Keratinocyte (primary cell): ENCODE measurements around the gene LMOD1.

Source experiments
- EZH2 ChIP-seq: IDR thresholded peaks from one replicate; pipeline ENCODE4 v1.6.1; 2012; ENCODE audit warnings: inconsistent platforms, mild to moderate bottlenecking, low read length, moderate library complexity
- TF ChIP-seq, protein P1 (sequence below), 3 experiments: IDR thresholded peaks in 1 of 3; conservative IDR thresholded peaks in 1 of 3; optimal IDR thresholded peaks in 1 of 3; 2 replicates in 2 of 3; 3 replicates in 1 of 3; pipeline versions ENCODE3 to v1.5.1; 2011; ENCODE audit warnings: low read length in 3 of 3, mild to moderate bottlenecking in 3 of 3, moderate library complexity in 2 of 3, control low read depth in 1 of 3, inconsistent platforms in 1 of 3; ENCODE audit not compliant: insufficient read depth in 2 of 3; ENCODE audit errors: extremely low read depth in 1 of 3

DNA sequence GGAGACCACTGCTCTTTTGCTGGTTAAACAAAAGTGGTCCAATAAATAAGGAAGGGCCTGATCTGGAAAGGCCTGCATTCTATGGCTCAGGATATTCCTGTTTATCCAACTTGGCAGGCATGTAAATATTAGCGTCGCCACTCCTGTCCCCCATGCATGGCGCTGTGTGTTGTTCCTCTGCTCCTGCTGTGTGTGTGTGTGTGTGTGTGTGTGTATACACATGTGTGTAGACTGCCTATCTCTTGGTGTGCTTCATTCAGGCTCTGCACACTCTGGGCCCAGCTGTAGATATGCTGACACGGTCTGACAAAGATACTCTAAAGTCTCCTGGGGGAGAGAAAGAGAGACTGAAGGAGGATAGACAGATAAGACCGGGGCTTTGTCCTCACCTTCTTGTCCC, 6.8 kb downstream of the LMOD1 start:
- TF ChIP-seq, protein P1, sequence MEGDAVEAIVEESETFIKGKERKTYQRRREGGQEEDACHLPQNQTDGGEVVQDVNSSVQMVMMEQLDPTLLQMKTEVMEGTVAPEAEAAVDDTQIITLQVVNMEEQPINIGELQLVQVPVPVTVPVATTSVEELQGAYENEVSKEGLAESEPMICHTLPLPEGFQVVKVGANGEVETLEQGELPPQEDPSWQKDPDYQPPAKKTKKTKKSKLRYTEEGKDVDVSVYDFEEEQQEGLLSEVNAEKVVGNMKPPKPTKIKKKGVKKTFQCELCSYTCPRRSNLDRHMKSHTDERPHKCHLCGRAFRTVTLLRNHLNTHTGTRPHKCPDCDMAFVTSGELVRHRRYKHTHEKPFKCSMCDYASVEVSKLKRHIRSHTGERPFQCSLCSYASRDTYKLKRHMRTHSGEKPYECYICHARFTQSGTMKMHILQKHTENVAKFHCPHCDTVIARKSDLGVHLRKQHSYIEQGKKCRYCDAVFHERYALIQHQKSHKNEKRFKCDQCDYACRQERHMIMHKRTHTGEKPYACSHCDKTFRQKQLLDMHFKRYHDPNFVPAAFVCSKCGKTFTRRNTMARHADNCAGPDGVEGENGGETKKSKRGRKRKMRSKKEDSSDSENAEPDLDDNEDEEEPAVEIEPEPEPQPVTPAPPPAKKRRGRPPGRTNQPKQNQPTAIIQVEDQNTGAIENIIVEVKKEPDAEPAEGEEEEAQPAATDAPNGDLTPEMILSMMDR (optimal IDR thresholded peaks at IDR 0.05 in 1 of 3, IDR thresholded peaks at IDR 0.05 in 1 of 3, conservative IDR thresholded peaks at IDR 0.05 in 1 of 3; ENCODE audit: extremely low read depth in 1 of 3, insufficient read depth in 2 of 3, low read length in 3 of 3) = no peak
- no peak for TF ChIP-seq EZH2
